ENCODE results near the gene SLC4A5.

GRCh38 chr2:74328573-74328972 is 14.6 kb downstream of the SLC4A5 start:
- TF ChIP-seq MXI1 (IDR thresholded peaks at IDR 0.05; ENCODE audit: low read depth, low read length): no peak
- TF ChIP-seq GABPA (IDR thresholded peaks at IDR 0.05; ENCODE audit: low read depth): no peak
- no peak for TF ChIP-seq JUND (IDR thresholded peaks at IDR 0.05)
- no peak for TF ChIP-seq EZH2phosphoT487 (IDR thresholded peaks at IDR 0.05; ENCODE audit: borderline replicate concordance, low read depth)
- no peak for TF ChIP-seq CTCF (IDR thresholded peaks at IDR 0.05)
- no peak for TF ChIP-seq TAF1 (IDR thresholded peaks at IDR 0.05; ENCODE audit: borderline replicate concordance, low read depth, low read length)
- no peak for TF ChIP-seq POLR2AphosphoS5 (IDR thresholded peaks at IDR 0.05; ENCODE audit: low read depth, low read length)
- TF ChIP-seq REST (IDR thresholded peaks at IDR 0.05; ENCODE audit: low read depth, low read length): no peak
- TF ChIP-seq RXRA (IDR thresholded peaks at IDR 0.05; ENCODE audit: borderline replicate concordance, low read depth): no peak
- no peak for TF ChIP-seq FOXM1 (IDR thresholded peaks at IDR 0.05; ENCODE audit: low read depth)
- TF ChIP-seq MAX (IDR thresholded peaks at IDR 0.05; ENCODE audit: low read depth): no peak
- TF ChIP-seq FOSL2 (IDR thresholded peaks at IDR 0.05; ENCODE audit: borderline replicate concordance, low read depth): no peak
- no peak for TF ChIP-seq SIN3A (IDR thresholded peaks at IDR 0.05; ENCODE audit: borderline replicate concordance, low read depth, low read length)
- TF ChIP-seq SMC3 (IDR thresholded peaks at IDR 0.05; ENCODE audit: low read depth, low read length): no peak
